ENCODE results near the gene ARL3.

ARL3 gene

DNA sequence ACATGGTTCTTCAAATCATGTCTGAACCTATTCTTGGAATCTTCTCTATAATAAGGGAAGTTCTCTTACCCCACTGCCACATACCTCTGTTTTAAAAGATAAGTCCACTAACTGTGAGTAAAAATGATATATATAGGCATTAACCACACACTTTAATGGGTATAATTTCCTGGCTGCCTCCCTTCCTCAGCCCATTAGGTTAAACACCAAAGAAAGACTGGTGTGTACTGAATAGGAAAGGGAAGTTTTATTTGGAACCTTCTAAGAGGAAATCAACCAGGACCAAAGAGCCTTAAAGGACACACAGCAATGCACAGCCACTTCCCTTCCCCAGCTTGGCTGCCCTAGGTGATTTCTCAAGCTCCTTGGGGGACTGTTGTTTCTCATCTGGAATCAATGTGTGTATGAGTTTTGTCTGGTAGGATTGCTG lies 24.5 kb upstream of the ARL3 start:
- H3K9me3 ChIP-seq (ENCODE audit: control insufficient read depth, low read length) = no peaks in the 10 kb centered on the region
- H3K27ac ChIP-seq = peak overlapping the region; percentile 57

DNA sequence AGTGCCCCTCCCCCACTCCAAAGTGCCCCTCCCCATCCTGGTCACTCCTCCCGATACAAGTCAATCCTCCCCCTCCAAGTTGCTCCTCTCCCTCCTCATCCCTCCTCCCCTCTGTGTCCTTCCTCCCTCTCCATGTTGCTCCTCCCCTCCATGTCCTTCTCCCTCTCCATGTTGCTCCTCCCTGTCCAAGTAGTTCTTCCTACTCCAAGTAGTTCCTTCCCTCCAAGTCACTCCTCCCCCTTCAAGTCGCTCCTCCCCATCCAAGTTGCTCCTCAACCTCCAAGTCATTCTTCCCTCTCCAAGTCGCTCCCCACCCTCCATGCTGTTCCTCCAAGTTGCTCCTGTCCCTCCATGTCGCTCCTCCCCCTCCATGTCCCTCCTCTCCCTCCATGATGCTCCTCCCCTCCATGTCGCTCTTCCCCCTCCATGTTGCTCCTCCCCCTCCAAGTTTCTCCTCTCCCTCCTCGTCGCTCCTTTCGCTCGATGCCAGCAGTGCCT lies 20.9 kb upstream of the ARL3 start:
- Histone ChIP-seq H3K4me2 (ENCODE audit: low read length) (no peak overlapping the region), H3K4me1 (peaks cover 22% of the 10 kb centered on the region), H3K9me3 (ENCODE audit: control insufficient read depth, low read length) (no peaks in the 10 kb centered on the region), H3K4me3 (ENCODE audit: low read depth, low read length) (no peak overlapping the region), H3K9ac (no peak overlapping the region), H3K79me2 (peaks cover 6% of the 10 kb centered on the region), H2AFZ (no peak overlapping the region), H3K27ac (no peak overlapping the region), H3K36me3 (ENCODE audit: control insufficient read depth, insufficient read depth, low read length) (no peaks in the 10 kb centered on the region), H3K27me3 (ENCODE audit: control insufficient read depth, insufficient read depth, low read length) (no peaks in the 10 kb centered on the region)
- TF ChIP-seq, protein P1, sequence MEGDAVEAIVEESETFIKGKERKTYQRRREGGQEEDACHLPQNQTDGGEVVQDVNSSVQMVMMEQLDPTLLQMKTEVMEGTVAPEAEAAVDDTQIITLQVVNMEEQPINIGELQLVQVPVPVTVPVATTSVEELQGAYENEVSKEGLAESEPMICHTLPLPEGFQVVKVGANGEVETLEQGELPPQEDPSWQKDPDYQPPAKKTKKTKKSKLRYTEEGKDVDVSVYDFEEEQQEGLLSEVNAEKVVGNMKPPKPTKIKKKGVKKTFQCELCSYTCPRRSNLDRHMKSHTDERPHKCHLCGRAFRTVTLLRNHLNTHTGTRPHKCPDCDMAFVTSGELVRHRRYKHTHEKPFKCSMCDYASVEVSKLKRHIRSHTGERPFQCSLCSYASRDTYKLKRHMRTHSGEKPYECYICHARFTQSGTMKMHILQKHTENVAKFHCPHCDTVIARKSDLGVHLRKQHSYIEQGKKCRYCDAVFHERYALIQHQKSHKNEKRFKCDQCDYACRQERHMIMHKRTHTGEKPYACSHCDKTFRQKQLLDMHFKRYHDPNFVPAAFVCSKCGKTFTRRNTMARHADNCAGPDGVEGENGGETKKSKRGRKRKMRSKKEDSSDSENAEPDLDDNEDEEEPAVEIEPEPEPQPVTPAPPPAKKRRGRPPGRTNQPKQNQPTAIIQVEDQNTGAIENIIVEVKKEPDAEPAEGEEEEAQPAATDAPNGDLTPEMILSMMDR (IDR thresholded peaks at IDR 0.05) = no peak

More for the DNA sequence above, 24.5 kb upstream of the ARL3 start:
- H3K9ac ChIP-seq = no peak overlapping the region
- H3K4me3 ChIP-seq (ENCODE audit: low read depth, low read length) = no peak overlapping the region
- H3K36me3 ChIP-seq (ENCODE audit: control insufficient read depth, insufficient read depth, low read length) = no peaks in the 10 kb centered on the region
- TF ChIP-seq, protein P1 (IDR thresholded peaks at IDR 0.05) = no peak
- H3K27me3 ChIP-seq (ENCODE audit: control insufficient read depth, insufficient read depth, low read length) = no peaks in the 10 kb centered on the region
- peaks cover 9% of the 10 kb centered on the region for H3K4me1 ChIP-seq
- peaks cover under 1% of the 10 kb centered on the region for H3K79me2 ChIP-seq
- no peak overlapping the region for H2AFZ ChIP-seq
- H3K4me2 ChIP-seq (ENCODE audit: low read length) = no peak overlapping the region

DNA sequence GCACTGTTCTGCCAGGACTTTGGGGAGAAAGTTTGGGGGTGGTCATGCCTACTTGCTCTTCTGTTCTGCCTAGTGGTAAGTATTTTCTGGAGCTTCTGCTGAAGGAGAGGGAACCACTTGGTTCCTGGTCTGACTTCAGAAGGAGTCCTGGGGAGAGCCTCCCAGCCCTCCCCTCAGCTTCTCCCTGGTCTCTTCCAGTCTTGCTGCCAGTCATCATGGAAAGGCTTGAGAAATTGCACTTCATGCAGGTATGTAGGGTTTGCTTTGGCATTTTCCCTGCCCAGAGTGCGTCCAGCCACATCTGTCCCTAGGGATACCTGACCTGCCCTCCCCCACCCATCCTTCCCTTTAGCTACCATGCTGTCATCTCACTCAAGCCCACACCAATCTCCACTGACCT lies 18.5 kb upstream of the ARL3 start:
- TF ChIP-seq, protein P1 (IDR thresholded peaks at IDR 0.05) = no peak
- Histone ChIP-seq H3K4me3 (ENCODE audit: low read depth, low read length) (no peak overlapping the region), H2AFZ (no peak overlapping the region), H3K27ac (peak overlapping the region; percentile 27), H3K9me3 (ENCODE audit: control insufficient read depth, low read length) (no peaks in the 10 kb centered on the region), H3K9ac (no peak overlapping the region), H3K79me2 (peaks cover 6% of the 10 kb centered on the region), H3K27me3 (ENCODE audit: control insufficient read depth, insufficient read depth, low read length) (no peaks in the 10 kb centered on the region), H3K4me2 (ENCODE audit: low read length) (no peak overlapping the region), H3K36me3 (ENCODE audit: control insufficient read depth, insufficient read depth, low read length) (no peaks in the 10 kb centered on the region), H3K4me1 (peaks cover 29% of the 10 kb centered on the region)

DNA sequence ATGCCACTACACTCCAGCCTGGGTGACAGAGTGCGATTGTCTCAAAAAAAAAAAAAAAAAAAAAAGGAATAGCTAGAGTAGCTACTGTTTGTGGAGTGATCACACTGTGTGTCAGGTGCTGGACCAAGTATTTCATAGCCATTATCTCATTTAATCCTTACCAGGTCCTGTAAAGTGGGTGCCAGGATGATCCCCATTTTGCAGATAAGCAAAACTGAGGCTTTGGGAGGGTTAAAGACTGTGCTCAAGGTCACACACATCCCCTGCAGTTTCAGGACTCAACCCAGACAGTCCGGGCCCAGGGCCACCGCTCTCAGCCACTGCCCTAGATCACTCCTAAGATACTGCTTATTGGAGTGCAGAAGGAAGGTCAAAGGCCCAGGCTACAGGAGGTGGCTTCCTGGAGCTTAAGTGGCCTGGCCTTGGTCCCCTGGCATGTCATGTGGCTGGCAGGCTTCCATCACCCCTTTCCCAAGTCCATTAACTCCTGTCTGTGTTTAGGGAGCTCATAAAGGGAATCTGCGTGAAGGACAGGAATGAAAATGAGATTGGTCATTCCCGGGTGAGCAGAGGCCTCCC lies 17.1 kb upstream of the ARL3 start:
- Histone ChIP-seq H3K4me1 (peaks cover 29% of the 10 kb centered on the region), H3K27me3 (ENCODE audit: control insufficient read depth, insufficient read depth, low read length) (no peaks in the 10 kb centered on the region), H3K4me2 (ENCODE audit: low read length) (no peak overlapping the region), H3K9me3 (ENCODE audit: control insufficient read depth, low read length) (no peaks in the 10 kb centered on the region), H3K4me3 (ENCODE audit: low read depth, low read length) (no peak overlapping the region), H3K27ac (no peak overlapping the region), H3K9ac (no peak overlapping the region), H3K79me2 (peaks cover 10% of the 10 kb centered on the region), H2AFZ (no peak overlapping the region), H3K36me3 (ENCODE audit: control insufficient read depth, insufficient read depth, low read length) (no peaks in the 10 kb centered on the region)
- TF ChIP-seq, protein P1 (IDR thresholded peaks at IDR 0.05) = no peak
